NCI-H774 (cell line): ENCODE results near the gene APOB.

ENCODE experiments used
- DNase-seq: peaks from one replicate; lab custom pipeline; 2025; lab: John Stamatoyannopoulos, UW

The APOB gene

GRCh38 chr2:21046506-21046905 lies 2.6 kb upstream of the APOB start:
- no peak for DNase-seq

- no peak for DNase-seq
Observed at GRCh38 chr2:21044694-21045371, 960 bp upstream of the APOB start.

GRCh38 chr2:21042958-21043743 lies 722 bp downstream of the APOB start:
- DNase-seq, result no peak

- no peak for DNase-seq
Observed at GRCh38 chr2:21042708-21042957, 1.2 kb downstream of the APOB start.

- DNase-seq, result no peak
Observed at GRCh38 chr2:21041943-21042707, 1.7 kb downstream of the APOB start.

GRCh38 chr2:21041462-21041861 lies 2.4 kb downstream of the APOB start:
- DNase-seq, result no peak

GRCh38 chr2:21040468-21041377 lies 3.1 kb downstream of the APOB start:
- DNase-seq, result no peak

GRCh38 chr2:21039979-21040467 lies 3.9 kb downstream of the APOB start:
- DNase-seq, result no peak

- no peak for DNase-seq
Observed at GRCh38 chr2:21039080-21039556, 4.8 kb downstream of the APOB start.

- peak; percentile 15 for DNase-seq
Observed at GRCh38 chr2:21038403-21039073, 5.3 kb downstream of the APOB start.

GRCh38 chr2:21037671-21038108 lies 6.2 kb downstream of the APOB start:
- DNase-seq, result no peak

- DNase-seq, result no peak
Observed at GRCh38 chr2:21036708-21037670, 6.9 kb downstream of the APOB start.

- no peak for DNase-seq
Observed at GRCh38 chr2:21035974-21036707, 7.7 kb downstream of the APOB start.

GRCh38 chr2:21035282-21035973 lies 8.4 kb downstream of the APOB start:
- no peak for DNase-seq

GRCh38 chr2:21034972-21035279 lies 8.9 kb downstream of the APOB start:
- DNase-seq, result no peak

GRCh38 chr2:21034156-21034971 lies 9.5 kb downstream of the APOB start:
- no peak for DNase-seq

GRCh38 chr2:21033237-21034155 lies 10.4 kb downstream of the APOB start:
- no peak for DNase-seq
